GM12892 (cell line): ENCODE results near the gene LARP4B.

Experiments
- POLR2A ChIP-seq: IDR thresholded peaks from 2 replicates; pipeline ENCODE4 v1.6.1; 2011; ENCODE audit warnings: low read depth, low read length, control low read depth
- POLR2AphosphoS5 ChIP-seq: IDR thresholded peaks from 2 replicates; pipeline ENCODE4 v1.6.1; 2011; ENCODE audit warnings: low read depth, low read length, control low read depth

DNA sequence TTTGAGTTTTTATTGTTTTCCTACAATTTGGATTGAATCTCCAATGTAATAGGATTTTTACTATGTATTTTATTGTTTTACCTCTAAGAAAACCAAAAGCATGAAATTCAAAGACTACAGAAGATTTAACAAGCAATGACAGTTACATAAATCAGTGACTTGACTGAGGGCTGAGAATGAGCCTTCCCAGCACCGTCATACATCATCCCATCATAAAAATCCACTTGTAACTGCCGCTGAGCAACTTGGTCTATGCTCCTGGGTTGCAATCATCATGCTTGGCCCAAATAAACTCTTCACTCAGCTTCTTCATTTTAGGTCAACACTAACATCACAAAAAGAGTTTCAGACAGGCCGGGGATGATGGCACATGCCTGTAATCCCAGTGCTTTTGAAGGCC, 13.5 kb downstream of the LARP4B start:
- no peak for TF ChIP-seq POLR2A
- no peak for TF ChIP-seq POLR2AphosphoS5
